Nucleus accumbens (tissue), 56 donors: ENCODE results near the gene MATN4.
"Not testable (repeated sequence)": the region's sequence is repeated elsewhere in the genome, so short reads cannot be mapped to it uniquely, and the experiment has no call there.

Source experiments
- DNase-seq, 56 donors: peaks; one replicate each; lab custom pipeline; 2025; lab: John Stamatoyannopoulos, UW

The MATN4 gene, protein sequence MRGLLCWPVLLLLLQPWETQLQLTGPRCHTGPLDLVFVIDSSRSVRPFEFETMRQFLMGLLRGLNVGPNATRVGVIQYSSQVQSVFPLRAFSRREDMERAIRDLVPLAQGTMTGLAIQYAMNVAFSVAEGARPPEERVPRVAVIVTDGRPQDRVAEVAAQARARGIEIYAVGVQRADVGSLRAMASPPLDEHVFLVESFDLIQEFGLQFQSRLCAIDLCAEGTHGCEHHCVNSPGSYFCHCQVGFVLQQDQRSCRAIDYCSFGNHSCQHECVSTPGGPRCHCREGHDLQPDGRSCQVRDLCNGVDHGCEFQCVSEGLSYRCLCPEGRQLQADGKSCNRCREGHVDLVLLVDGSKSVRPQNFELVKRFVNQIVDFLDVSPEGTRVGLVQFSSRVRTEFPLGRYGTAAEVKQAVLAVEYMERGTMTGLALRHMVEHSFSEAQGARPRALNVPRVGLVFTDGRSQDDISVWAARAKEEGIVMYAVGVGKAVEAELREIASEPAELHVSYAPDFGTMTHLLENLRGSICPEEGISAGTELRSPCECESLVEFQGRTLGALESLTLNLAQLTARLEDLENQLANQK

DNA sequence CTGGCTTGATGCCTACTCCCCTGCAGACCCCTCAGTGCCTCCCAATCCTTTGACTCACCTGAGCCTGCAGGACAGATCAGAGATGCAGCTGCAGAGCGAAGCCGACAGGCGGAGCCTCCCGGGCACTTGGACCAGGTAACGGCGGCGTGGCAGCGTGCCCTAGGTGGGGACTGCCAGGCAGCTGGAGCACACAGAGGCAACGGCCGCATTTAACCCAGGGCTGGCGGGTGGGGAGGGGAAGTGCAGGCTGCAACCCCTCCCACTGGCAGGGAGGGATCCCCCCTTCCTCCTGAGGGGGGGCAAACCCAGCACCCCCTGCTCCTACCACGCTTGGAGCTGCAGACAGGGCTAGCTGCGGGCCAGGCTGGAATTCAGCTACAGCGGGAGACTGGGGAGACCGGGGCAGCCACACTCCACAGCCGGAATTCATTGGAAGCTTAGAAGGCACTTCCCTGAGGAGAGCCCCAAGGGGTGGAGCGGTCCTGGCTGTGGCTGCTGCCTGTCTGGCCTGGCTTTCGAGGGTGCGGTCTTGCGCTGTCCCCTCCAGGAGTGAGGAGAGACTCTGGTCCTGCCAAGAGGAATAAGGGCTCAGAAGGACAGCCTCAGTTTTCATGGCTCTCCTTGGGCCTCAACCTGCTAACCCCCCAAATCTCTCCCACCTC, at the start of gene MATN4:
Gene MATN4, minus strand, starts transcription at position 183 of the 662 bp plus-strand sequence. CDS start 2,717 bp downstream, outside the sequence.
- DNase-seq = peak in 1 of 56 donors; percentile 23

DNA sequence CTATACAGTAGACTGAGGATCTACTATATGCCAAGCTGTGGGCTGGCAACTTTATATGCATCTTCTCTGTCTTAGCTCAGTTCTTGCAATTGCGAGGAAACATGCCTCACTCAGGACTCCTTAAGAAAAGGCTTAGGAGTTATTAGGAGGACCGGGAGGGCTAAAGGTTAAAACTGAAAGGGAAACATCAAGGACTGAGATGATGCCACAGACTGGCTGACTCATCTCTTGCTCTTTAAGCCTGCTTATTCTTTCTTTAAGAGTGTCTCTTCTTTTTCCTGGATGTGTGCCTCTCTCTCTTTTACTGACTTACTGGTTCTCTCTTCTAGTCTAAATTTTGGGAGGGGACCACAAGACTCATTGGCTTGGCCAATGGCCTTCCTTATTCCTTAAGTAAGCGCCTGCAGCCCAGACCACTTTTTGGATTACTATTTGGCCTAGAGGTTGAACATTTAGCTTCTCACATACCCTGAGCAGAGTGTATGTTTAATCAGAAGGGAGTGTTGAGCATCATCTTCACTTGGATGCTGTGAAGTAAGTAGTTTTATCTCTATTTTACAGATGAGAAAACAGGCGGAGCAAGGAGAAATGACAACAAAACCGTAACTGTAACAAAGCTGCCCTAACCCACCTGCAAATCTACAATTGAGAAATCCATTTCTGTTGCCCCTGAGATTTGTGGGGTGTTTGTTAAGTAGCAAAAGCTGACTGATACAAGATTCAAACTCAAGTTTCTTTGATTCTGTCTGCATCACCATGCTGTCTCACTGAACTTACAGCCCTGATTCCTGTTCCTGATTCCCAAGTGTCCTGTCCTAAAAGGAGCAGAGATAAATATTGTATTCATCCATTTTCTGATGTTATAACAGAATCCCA, 47.3 kb upstream of the MATN4 start:
- DNase-seq = no peak

DNA sequence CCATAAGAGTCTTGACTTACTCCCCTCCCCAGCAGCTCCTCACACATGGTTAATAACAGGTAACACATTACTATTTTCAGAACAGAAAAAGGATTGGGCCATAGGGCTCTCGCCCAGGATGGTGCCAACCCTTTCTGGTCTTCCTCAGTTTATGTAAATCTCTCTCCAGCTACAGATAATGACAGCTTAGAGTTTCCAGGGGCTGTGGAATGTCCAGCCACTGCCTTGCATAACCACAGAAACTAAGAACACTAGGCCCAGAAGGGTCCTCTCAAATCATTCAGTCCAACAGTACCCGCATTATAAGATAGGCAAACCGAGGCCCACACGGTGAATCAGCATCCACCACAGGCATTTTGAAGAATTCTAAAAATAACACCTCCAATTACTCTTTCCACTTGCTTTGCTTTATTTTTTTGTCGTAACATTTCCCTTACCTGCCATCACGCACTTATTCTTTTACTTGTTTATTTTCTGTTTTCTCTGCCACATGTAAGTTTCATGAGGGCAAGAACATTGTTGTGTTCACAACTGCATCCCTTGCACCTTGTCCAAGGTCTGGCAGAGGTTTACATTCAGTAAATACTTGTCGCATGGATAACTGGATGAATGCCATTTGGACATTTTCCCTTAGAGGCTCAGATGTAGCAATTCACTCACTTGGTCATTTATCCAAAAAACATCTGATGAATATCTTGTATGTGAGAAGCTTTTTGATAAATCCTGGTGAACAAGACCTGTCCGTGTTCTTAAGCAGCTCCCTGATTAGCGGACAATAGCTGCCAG, 46.5 kb upstream of the MATN4 start:
- no peak for DNase-seq

DNA sequence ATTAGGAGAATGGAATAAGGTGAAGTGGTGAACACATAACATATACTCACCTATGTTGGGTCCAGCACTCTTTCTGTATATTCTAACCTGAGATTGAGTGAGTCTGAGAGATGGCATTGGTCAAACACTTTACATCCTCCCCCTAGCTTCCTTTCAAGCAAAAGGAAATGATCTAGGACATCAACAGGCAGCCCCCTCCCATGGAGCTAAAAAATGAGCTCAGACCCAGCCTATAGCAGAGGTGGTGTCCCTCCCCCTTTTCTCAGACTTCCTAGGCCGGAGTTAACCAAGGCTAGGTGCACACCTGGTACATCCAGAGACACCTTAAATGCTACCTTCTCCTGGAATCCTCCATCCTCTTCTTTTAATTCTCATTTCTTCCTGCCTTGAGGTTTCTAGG, 45.6 kb upstream of the MATN4 start:
- no peak for DNase-seq

DNA sequence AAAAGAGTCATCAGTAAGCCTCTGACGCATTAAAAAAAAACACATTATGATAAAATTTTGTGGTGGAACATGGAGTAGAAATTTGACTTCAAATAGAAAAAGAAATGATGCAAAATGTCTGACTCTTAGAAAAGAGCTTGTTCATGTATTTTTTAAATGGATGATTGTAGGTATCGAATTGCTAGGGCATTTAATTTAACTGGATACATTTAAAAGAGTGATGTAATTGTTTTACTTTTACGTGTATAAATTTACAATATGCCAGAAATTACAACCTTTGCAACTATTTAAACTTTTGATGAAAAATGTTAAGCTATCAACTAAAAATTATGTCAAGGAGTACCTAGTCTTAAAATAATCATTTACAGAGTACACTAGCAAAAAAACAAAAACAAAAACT, 44.6 kb upstream of the MATN4 start:
- DNase-seq = no peak

DNA sequence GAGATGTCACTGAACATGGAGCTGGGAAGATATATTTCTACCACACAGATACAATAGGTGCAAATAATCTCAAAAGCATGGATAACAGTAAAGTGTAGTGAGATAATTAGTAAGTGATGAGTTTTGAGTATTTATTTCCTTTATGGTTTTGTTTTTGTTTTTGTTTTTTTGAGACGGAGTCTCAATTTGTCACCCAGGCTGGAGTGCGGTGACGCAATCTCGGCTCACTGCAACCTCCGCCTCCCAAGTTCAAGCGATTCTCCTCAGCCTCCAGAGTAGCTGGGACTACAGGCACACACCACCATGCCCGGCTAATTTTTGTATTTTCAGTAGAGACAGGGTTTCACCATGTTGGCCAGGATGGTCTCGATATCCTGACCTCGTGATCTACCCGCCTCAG, 42.7 kb upstream of the MATN4 start:
- not testable (repeated sequence) for DNase-seq

DNA sequence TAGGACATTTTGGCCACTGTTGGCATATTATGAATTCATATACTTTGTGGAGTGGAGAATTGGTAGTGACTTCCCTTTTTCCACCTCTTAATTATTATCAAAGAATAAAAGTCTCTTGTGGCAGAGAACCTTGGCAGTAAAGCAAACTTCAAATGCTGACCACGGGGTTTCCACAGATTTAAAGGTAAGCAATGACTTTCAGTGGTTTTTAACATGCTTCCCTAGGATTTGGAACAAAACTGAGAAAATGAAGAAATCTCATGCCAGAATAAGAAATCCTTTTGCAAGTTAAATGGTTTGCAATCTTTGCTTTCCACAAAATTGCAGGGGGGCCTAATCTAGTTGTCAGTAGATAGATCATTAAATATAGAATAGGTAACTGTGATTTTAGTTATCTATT, 42.1 kb upstream of the MATN4 start:
- no peak for DNase-seq

DNA sequence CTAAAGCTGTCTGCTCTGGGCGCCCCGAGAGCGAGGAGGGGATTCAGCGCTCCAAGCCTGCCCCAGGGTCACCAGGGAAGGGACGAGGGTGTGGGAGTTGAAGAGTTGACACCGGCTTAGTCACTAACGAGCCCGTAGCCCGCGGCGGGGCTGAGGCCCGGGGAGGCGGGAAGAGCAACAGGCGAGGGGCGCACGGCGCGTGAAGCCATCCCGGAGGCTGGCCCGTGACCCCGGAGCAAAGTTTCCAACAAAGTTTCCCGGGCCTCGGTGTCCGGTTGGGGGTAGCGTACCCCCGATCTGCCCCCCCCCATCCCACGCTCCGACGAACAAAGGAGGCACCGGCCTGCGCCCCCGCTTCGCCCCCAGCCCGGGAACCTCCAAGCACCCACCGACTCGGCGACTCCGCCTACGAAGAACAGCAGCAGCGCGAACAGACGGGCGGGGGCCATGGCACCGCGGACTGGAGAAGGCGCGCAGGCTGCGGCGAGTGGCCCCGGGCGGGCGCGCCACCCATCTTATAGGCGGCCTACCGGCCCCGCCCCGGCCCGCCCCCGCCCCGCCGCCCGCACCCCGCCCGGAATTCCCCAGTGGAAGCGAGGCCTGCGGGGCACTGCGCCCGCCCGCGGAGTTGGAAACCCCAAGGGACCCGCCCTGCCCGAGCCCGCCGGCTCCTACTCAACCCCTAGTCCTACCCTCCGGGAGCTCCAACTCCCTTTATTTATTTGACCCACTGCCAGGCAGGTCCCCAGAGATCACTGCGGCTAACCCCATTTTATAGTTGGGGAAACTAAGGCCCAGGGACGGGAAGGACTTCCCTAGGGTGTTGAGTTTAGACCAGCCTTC, 40.1 kb upstream of the MATN4 start, which contains the start of gene SDC4:
Gene SDC4, minus strand, starts transcription at position 489 of the 843 bp plus-strand sequence. Its CDS starts 40 bp downstream, at position 449.
- DNase-seq = peak in 28 of 56 donors; percentile 7 to 79 (median 34)

DNA sequence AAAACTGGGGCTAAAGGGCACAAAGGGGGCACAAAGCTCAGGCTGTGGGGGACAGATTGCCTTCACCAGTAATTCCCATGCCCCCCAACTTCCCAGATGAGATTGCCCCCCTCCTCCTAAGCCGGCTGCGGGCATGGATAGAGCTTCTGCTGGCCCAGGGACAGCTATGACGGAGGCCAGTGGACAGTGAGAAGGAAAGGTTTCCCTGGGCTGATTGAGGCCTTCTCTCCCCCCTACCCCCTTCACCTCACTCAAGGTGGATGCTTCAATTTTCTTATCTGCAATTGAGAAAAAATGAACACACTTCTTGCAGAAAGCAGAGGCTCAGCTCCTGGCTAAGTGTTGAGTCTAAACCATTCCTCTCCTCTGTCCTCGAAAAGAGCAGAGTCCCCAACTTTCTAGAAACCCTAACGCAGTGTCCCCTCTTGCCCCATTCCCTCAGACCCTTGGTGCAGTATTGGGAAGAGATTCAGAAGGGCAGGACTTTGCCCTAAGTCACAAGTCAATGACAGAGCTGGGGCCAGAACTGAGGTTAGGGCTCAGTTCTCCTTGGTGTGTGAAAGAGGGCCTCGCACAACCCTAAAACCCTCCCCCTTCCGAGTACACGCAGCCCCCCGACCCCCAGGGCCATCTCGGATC, 39.3 kb upstream of the MATN4 start:
- DNase-seq = no peak

DNA sequence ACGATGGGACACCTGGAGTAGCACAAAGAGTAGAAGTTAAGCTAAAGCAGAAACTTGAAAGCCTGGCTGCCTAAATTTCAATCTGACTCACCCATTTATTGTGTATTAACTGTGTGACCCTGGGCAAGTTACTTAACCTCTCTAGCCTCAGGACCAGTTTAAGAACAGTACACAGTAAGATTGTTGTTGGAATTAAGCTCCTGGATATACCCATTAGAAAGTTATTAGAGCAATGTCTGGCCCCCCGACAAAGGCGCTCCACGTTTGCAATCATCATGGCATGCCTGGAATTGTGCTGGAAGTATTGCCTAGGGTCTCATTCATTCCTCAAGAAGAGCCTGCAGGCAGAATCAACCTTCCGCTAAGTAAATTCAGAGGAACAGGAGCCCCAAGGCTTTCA, 38.8 kb upstream of the MATN4 start:
- no peak for DNase-seq

DNA sequence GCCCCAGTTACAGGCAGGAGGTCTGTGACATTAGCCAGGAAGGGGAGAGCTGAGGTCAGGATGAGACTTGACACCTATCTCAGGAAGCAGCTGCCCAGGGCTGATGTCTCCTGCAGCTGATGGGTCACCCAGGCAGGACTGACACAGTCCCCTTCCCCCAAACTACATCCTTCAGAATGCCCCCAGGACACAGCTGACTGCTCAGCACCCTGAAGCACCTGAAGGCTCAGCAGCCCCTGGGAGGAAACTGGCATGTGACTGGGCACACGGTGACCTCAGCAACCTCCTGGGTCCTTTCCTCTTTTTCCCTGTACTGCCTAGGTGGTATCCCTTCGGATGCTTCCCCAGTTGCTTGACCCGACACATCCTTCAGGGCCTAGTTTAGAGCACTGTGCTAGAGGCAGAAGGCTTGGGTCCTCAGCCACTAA, 38.2 kb upstream of the MATN4 start:
- no peak for DNase-seq

DNA sequence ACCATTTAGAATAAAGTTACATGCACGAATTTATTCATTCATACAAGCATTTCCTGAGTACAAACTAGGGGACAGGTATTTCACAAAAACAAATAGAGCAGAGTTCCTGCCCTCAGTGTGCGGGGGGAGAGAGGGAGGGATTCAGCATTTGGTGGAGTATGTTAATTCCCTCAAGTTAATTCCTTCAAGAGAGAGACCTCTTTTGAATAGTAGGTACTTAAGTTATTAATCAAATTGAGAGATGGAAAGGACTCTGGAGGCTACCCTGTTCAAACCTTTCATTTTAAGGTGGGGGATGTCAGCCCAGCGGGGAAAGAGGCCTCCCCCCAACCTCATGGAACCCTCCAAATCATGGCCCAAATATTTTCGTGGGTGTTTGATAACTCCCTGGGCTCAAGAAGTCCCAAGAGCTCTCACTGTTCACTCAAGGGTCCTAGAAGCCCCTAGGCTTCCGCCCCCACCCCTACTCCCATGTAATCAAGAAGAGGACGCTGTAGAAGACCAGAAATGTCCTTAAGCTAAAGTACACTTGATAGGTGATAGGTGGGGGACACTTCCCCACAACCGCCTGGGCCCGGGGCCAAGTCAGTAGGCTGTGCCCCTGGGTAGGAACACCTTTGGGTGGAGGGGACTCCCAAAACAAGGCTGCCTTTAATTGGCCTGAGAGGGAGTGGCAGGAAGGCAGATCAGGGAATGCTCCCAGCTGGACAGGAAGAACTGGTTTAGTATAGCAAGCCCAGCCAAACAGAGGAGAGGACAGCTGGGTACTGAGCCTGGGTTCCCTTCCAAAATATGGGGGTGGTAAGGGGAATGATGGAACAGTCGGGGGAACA, 37.2 kb upstream of the MATN4 start:
- DNase-seq = peak in 1 of 56 donors; percentile 23

DNA sequence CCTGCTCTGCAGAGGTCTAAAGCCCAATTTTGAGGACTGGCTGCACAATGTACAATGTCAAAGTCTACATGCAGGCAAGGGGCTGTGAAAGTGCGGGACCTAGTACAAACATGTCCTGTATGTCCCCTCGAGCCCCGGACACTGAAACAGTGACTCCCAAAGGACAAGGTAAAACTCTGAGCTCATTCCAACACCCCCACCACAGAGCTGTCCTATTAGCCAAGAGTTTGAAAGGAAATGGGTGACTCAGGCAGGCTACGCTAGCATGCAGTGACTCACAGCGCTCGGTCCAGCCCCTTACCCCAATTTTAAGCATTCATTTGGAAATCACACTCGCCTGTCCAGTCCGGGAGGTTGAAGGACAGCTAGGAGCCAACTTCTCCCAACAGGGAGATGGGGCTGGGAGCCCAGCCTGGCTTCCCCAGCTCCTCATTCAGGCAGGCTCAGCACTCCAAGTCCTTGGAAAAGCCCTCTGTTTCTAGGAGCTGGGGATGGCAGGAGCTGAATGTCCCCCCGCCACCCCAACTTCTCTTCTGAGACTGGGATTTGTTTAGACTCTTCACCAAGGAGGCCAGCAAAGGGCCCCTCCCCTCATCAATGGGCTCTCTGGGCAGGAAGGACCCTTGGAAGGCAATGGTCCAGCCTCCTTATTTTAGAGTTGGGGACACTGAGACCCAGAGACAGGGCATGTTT, 36.2 kb upstream of the MATN4 start:
- peak in 37 of 56 donors; percentile 9 to 73 (median 39) for DNase-seq

DNA sequence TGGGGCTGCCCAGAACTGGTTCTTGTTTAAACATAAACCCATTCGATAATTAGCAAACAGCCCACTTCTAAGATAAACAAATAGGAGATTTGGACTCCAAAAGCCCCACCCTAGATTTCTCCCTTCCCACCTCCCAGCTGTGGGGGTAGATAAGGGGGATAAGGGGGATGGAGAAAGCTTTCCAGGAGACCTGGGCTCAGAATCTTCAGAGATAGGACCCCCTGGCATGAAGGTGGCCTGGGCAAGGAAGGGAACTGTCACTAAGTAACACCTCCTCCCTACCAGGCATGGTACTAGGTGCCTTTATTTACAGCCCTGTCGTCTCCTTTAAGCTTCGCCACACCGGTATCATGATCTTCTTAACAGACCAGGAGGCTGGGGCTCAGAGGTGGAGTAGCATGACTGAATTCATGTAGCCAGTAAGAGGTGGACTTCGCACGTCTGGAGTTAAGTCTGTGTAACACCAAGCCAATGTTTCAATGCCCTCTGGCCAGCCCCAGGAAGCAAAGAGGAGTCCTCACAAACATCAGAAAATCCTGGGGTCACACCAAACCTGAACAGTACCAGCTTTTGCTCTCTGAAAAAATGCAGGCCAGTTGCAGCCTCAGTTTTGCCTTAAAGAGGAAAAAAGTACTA, 35.6 kb upstream of the MATN4 start:
- DNase-seq = no peak

DNA sequence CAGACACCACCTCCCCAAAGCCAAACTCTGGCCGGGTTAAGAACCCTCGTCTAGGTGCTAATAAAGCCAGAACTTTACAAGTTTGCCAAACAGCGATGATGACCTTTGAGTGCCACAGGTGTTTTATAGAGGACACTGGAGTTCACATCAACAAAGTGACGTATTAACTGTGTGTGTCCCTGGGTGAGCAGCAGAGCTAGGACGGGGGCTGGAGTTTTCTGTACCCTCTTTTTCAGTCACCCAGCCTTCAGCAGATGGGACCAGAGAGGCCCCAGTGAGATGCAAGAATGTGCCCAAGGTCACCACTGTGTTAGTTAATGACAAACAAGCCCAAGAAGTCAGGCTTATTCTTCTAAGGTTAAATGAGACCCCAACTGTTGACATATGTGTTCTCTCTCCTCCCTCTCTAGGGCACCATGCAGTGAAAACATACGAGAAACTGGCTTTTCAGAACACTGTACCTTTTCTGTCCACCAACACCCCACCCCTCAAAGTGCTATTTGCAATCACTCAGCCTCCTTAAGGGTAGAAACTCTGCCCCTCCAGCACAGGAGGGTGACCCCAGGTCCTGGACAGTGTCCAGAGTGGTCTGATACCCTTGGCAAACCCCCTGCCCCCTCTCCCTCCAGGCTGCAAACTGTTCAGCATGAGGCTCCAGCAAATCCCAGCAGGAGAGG, 34.9 kb upstream of the MATN4 start:
- peak in 1 of 56 donors; percentile 9 for DNase-seq
